Measurements from ENCODE around the gene PTDSS2.

Gene PTDSS2

DNA sequence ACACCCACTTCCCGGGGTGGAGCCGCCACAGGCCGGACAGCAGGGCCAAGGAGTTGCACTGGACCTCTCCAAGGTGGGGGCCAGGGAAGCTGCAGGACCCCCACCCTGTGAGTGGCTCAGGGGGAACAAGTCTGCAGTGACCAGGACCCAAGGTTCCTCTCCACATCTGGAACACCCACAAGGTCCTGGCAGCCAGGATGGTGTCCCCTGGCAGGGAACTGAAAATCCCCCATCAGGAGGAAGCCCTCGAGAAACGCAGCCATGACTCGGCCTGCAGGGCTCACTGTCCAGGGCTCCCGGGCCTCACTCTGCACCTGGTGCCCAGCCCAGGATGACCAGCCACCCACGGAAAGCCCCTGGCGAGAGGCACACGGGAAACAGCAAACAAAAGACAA lies 45.5 kb downstream of the PTDSS2 start:
- no peak for DNase-seq (ENCODE audit: low read depth)
- TF ChIP-seq, protein P1, sequence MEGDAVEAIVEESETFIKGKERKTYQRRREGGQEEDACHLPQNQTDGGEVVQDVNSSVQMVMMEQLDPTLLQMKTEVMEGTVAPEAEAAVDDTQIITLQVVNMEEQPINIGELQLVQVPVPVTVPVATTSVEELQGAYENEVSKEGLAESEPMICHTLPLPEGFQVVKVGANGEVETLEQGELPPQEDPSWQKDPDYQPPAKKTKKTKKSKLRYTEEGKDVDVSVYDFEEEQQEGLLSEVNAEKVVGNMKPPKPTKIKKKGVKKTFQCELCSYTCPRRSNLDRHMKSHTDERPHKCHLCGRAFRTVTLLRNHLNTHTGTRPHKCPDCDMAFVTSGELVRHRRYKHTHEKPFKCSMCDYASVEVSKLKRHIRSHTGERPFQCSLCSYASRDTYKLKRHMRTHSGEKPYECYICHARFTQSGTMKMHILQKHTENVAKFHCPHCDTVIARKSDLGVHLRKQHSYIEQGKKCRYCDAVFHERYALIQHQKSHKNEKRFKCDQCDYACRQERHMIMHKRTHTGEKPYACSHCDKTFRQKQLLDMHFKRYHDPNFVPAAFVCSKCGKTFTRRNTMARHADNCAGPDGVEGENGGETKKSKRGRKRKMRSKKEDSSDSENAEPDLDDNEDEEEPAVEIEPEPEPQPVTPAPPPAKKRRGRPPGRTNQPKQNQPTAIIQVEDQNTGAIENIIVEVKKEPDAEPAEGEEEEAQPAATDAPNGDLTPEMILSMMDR (IDR thresholded peaks at IDR 0.05; ENCODE audit: control insufficient read depth, extremely low read depth, insufficient read depth), result no peak
- H3K4me3 ChIP-seq (ENCODE audit: low read depth, low read length), result no peak overlapping the region

DNA sequence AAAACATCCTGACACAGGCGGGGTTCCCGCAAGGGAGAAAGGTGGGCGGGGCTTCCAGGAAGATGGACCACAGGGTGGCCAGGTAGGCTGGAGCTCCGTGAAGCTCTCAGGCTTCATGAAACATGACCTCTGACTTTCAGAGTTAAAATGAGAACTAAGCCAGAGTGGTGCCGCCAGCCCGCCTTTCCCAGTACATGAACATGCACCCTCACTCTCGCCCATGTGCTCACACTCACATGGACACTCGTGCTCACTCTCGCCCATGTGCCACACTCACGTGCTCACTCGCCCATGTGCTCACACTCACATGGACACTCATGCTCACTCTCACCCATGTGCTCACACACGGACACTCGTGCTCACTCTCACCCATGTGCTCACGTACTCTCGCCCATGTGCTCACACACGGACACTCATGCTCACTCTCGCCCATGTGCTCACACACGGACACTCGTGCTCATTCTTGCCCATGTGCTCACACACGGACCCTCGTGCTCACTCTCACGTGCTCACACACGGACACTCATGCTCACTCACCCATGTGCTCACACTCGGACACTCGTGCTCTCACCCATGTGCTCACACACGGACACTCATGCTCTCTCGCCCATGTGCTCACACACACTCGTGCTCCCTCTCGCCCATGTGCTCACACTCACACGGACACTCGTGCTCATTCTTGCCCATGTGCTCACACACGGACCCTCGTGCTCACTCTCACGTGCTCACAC lies 46.9 kb downstream of the PTDSS2 start:
- DNase-seq (ENCODE audit: low read depth), result no peak
- TF ChIP-seq, protein P1 (IDR thresholded peaks at IDR 0.05; ENCODE audit: control insufficient read depth, extremely low read depth, insufficient read depth), result no peak
- no peak overlapping the region for H3K4me3 ChIP-seq (ENCODE audit: low read depth, low read length)

GRCh38 chr11:497565-498296 lies 47.7 kb downstream of the PTDSS2 start:
- H3K4me3 ChIP-seq (ENCODE audit: low read depth, low read length), result no peak overlapping the region
- TF ChIP-seq, protein P1 (IDR thresholded peaks at IDR 0.05; ENCODE audit: control insufficient read depth, extremely low read depth, insufficient read depth), result no peak
- no peak for DNase-seq (ENCODE audit: low read depth)

- no peak for DNase-seq (ENCODE audit: low read depth)
- H3K4me3 ChIP-seq (ENCODE audit: low read depth, low read length), result no peak overlapping the region
- TF ChIP-seq, protein P1 (IDR thresholded peaks at IDR 0.05; ENCODE audit: control insufficient read depth, extremely low read depth, insufficient read depth), result no peak
Observed at GRCh38 chr11:498297-499181, 48.5 kb downstream of the PTDSS2 start.

DNA sequence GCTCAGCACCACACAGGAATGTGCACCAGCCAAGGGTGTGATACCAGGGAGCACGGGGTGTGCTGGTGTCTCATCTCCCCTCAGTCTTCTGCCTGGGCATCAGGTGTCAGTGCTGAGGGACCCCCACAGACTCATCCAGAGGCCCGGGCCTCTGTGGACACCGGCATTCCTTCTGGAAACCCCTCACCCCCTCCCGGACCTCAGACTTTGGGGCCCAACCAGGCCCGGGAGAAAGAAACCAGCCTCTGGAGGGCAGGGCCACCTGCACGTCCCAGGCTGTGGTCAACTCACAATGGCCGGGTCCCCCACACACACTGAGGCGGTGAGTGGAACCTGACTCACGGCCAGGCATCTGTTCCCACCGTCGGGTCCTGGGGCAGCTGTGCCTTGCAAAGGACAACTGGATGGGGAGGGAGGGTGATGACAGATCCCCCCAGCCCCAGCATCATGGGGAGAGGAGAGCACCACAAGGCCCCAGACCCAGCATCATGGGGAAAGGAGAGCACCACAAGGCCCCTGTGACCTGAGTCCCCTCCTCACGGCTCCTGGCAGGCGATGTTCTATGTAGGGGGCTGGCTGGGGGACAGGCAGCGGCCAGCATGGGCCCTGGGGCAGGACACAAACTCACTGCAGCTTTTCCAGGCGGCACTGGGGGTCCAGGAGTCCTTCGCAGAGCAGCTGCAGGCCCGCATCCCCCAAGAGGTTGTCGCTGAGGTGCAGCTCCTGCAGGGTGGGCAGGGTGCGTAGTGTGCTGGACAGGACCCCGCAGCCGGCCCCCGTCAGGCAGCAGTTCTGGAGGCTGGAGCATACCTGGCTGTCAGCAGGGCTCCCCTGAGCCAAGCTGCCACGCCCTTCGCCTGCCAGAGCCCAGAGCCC lies 49.4 kb downstream of the PTDSS2 start:
- TF ChIP-seq, protein P1 (IDR thresholded peaks at IDR 0.05; ENCODE audit: control insufficient read depth, extremely low read depth, insufficient read depth), result no peak
- H3K4me3 ChIP-seq (ENCODE audit: low read depth, low read length), result no peak overlapping the region
- DNase-seq (ENCODE audit: low read depth), result no peak
